H1 (cell line): ENCODE results near the gene C2CD4C. TPM values are rescaled to one million over a fixed set of nuclear protein-coding genes. Genes with fewer than 3 reads are reported as not detected.

ENCODE experiments used
- ATF3 ChIP-seq: IDR thresholded peaks from 2 replicates; pipeline ENCODE4 v1.6.1; 2011; ENCODE audit warnings: low read depth, mild to moderate bottlenecking, low read length; ENCODE audit not compliant: insufficient read depth
- CHD7 ChIP-seq: fragments of 300-600 bp; sonication (generic); IDR thresholded peaks from 2 replicates; pipeline ENCODE4 v1.7.1; 2012; ENCODE audit warnings: low read length, moderate library complexity, mild to moderate bottlenecking, inconsistent platforms; ENCODE audit not compliant: insufficient replicate concordance
- CTBP2 ChIP-seq: IDR thresholded peaks from 2 replicates; pipeline ENCODE4 v1.7.0; 2011; ENCODE audit warnings: borderline replicate concordance, mild to moderate bottlenecking, moderate library complexity, mixed read lengths, low read length; ENCODE audit not compliant: insufficient read depth, insufficient read length
- GABPA ChIP-seq: IDR thresholded peaks from 2 replicates; pipeline ENCODE4 v1.6.1; 2011; ENCODE audit warnings: mild to moderate bottlenecking, low read length, moderate library complexity, borderline replicate concordance; ENCODE audit not compliant: insufficient read depth
- SIX5 ChIP-seq: IDR thresholded peaks from 2 replicates; pipeline ENCODE4 v1.6.1; 2011; ENCODE audit warnings: mild to moderate bottlenecking, low read depth, low read length
- SP2 ChIP-seq: IDR thresholded peaks from 2 replicates; pipeline ENCODE4 v1.6.1; 2012; ENCODE audit warnings: mild to moderate bottlenecking, low read length, inconsistent platforms
- USF2 ChIP-seq: IDR thresholded peaks from 2 replicates; pipeline ENCODE4 v1.6.1; 2011; ENCODE audit warnings: low read length, improper control_type of control experiment
- YY1 ChIP-seq: IDR thresholded peaks from 2 replicates; pipeline ENCODE4 v1.6.1; 2011; ENCODE audit warnings: low read depth, mild to moderate bottlenecking, low read length
- polyA plus RNA-seq, 7 experiments: library from polyadenylated mRNA; depleted of rRNA in 3 of 7; stranded (reverse) in 5 of 7; unstranded in 2 of 7; fragments of >200 nt in 5 of 7; fragments of 200-250 nt in 2 of 7; gene quantifications; 1 replicate in 5 of 7; 2 replicates in 1 of 7; 4 replicates in 1 of 7; pipeline versions ENCODE4 v1.2.1 to v1.2.3, GENCODE V29; 2011 to 2013; ENCODE audit warnings: missing spikeins in 2 of 7, mixed read lengths in 2 of 7
- total RNA-seq: library from RNA; stranded (reverse); fragmentation: NEBNext Ultra II Directional; extraction: Animal tissue kit (Norgen Biotek cat#: 25700); gene quantifications from 2 replicates; pipeline ENCODE4 v1.2.1, GENCODE V29; 2021
- TF ChIP-seq, protein P1 (sequence below): IDR thresholded peaks from 2 replicates; pipeline ENCODE4 v1.6.1; 2012; ENCODE audit warnings: inconsistent platforms

The C2CD4C gene
- total and polyA plus RNA-seq, 2 of the 8 experiments (the other 6 are each of a cell fraction or from before 2014, with no cell fraction given): 3.8 to 6.3 TPM

DNA sequence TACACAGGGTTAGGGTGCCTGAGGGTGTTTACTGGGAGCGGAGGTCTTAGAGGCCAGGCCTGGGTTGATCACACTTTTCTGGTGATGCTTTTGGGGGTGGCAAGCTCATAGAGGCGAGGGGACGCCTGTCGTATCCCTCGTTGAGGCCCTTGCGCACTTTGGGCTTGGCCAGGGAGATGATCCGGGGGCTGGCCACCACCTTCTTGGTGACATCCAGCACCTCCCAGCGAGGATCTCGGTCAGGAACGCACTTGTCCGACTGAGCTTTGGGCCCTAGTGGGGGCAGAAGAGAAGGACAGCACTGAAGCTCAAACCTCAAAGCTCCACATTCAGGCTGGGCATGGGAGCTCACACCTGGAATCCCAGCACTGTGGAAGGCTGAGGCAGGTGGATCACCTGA, 46.8 kb downstream of the C2CD4C start (continued):
- no peak for TF ChIP-seq CHD7
- no peak for TF ChIP-seq SIX5
- TF ChIP-seq GABPA: no peak
- TF ChIP-seq USF2: no peak
- TF ChIP-seq, protein P1, sequence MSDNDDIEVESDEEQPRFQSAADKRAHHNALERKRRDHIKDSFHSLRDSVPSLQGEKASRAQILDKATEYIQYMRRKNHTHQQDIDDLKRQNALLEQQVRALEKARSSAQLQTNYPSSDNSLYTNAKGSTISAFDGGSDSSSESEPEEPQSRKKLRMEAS: no peak
- no peak for TF ChIP-seq CTBP2
- no peak for TF ChIP-seq SP2
- TF ChIP-seq ATF3: no peak
- no peak for TF ChIP-seq YY1
